ENCODE measurements around the gene ZBTB7C. TPM values are rescaled to one million over a fixed set of nuclear protein-coding genes. Genes with fewer than 3 reads are reported as not detected.

ZBTB7C gene
- total RNA-seq, 1 experiment from 2014 or later = not detected

DNA sequence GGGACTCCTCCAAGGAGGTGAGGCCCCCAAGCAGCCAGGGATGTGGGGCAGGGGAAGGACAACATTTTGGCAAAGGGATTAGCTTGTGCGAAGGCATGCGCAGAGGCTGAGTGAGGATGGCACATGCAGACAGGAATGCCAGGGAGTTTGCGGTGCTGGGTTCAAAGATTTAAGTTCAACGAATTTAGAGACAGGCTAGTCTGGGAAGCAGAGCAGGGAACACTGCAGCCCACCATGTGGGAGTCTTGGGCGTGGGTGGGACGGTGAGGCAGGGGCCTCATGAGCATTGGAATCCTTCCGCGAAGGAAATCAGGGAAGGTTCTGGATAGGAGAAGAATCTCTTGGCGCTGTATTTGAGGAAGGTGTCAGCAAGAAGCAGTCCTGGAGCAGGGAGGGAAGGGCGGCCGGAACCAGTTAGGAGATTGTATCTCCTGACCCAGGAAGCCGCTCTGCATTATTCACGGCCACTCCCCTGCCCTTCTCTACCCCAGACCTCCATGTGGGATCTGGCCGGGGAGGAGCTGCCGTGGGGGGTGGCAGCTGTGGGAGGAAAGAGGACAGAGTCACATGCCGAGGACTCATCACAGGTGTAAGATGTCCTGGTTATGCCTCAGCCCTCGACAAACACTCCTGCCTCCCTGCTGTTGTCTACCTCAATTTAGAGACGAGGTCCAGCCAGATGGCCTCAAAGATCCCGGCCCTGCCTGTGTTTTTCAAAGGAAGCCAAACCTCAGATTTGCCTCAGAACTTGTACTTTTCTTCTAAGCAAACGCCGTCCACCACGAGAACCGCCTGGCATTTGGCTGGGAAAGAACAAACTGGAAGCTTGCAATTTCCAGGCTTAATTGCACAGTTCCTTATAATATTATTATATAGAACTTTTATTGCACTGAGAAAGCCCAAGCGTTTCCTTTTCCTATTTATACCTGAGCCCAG is 355.0 kb downstream of the ZBTB7C start:
- Histone ChIP-seq H3K27me3 (no peaks in the 10 kb centered on the region), H3K9me3 (replicated peaks) (no peaks in the 10 kb centered on the region), H3K36me3 (no peaks in the 10 kb centered on the region), H3K4me3 (no peak overlapping the region), H3K27ac (no peak overlapping the region), H3K4me1 (no peaks in the 10 kb centered on the region)
- no peak for DNase-seq

DNA sequence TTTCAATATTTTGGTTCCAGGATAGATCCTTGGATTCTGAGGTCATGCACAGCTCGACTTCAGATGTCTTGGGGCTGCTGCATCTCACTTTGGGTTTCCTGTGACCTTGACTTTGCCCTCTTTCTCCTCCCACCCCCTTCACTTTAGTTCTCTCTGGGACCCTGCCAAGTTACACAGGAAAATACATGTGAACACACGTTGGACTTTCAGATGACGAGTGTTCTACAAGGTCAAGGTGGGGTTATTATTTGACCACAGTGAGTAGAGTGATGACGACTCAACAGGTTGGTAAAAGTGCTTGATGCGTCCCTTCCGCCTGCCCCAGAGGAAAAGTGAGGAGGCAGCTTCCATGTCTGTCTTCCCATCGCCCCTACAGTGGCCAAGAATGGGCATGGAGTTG is 356.3 kb downstream of the ZBTB7C start:
- no peaks in the 10 kb centered on the region for H3K36me3 ChIP-seq
- no peak overlapping the region for H3K4me3 ChIP-seq
- H3K27me3 ChIP-seq = no peaks in the 10 kb centered on the region
- H3K9me3 ChIP-seq (replicated peaks) = no peaks in the 10 kb centered on the region
- no peaks in the 10 kb centered on the region for H3K4me1 ChIP-seq
- no peak overlapping the region for H3K27ac ChIP-seq
- no peak for DNase-seq

DNA sequence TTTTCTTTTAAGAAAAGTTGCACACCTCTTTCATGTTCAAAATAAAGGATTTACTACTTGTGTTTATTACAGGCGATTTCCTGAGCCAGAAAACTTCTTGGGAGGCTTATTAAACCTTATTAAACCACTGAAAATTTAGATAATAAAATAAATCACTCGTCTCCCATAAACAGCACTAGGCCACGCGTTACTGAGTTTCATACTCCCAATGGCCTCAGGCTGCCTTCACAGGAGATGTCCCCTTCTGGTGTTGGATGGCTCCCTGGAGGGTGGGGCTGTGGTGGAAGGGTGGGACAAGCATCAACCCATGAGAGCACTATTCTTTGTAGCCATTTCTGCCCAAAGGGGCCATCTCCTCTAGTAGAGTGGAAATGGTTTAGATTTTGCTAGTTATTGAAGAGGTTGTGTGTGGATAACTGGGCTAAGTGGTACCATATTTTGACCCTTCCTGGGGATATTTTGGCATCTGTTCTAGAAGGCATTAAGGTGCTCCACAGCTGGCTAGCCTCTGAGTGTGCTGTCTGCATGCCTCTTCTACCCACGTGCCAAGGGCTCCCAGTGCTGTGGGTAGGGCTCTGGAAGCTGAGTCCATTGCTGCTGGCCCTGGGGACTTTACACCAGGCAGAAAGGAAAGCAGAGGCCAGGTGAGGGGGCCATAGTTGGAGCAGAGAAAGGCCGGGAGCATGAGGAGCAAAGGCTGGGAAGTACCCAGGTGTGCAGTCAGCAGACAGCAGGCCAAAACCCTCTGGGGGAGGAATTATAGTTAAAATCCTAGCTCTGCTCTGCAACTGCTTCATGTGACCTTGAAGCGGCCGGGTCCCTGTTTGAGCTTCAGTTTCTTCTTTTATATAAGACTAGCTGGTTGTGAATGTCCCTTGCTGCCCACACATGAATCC is 357.0 kb downstream of the ZBTB7C start:
- no peak for DNase-seq
- H3K4me1 ChIP-seq = no peaks in the 10 kb centered on the region
- H3K27ac ChIP-seq = no peak overlapping the region
- no peaks in the 10 kb centered on the region for H3K36me3 ChIP-seq
- no peaks in the 10 kb centered on the region for H3K9me3 ChIP-seq (replicated peaks)
- no peaks in the 10 kb centered on the region for H3K27me3 ChIP-seq
- H3K4me3 ChIP-seq = no peak overlapping the region

DNA sequence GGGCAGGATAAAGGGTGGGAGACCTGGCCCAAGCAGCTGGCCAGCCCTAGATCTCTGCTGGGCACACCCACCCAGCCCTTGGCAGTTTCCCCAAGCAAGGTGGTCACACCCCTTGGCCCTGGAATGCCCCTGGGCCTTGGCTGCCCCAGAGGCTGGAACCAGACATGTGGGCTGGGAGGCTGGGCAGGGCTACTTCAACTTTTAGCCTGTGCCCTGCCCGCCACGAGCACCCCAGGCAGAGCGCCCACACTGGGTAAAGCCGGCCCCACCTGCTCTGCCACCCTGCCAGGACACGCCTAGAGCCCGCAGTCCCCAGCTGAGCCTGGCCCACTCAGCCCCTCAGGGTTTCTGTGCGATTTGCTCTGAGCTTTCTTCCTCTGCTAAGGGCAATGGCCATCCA is 359.0 kb downstream of the ZBTB7C start:
- Histone ChIP-seq H3K27ac (no peak overlapping the region), H3K36me3 (no peaks in the 10 kb centered on the region), H3K27me3 (no peaks in the 10 kb centered on the region), H3K9me3 (replicated peaks) (no peaks in the 10 kb centered on the region), H3K4me3 (no peak overlapping the region), H3K4me1 (no peaks in the 10 kb centered on the region)
- no peak for DNase-seq

DNA sequence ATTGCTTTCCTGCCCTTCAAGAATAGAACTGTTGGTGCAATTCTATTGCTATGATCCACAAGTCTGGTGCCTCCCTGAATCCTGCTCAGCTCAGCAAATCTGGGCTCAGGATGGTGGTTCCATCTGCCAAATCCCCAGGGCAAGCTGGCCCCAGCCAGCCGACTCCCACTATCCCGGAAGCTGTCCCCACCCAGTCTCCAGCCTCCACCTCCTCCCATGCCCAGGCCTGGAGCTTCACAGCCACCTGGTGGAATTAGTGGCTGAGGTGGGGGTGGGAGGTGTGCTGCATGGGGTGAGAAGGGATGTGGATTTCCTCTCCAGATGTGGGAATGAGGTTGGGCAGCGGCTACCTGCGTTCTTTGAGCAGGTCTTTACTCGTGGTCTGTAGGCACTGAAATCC is 359.4 kb downstream of the ZBTB7C start:
- Histone ChIP-seq H3K4me1 (no peaks in the 10 kb centered on the region), H3K36me3 (no peaks in the 10 kb centered on the region), H3K9me3 (replicated peaks) (no peaks in the 10 kb centered on the region), H3K4me3 (no peak overlapping the region), H3K27me3 (no peaks in the 10 kb centered on the region), H3K27ac (no peak overlapping the region)
- no peak for DNase-seq

DNA sequence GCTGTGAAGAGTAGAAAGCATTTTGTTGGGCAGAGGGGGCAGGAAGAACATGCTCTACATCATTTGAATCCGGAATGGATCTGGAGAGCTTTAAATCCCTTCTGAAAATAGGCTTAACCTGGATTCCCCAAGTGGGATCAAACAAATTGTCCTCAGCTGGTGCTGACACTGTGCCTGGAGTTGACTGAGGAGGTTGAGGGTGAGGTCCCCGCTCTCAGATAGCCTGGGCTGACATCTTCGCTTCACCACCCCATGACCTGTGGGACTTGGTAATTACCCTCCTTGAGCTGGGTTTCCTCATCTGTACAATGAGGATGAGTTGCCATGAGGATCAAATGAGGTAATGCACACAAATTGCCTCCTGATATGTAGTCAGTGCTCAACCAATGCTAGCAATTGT is 360.9 kb downstream of the ZBTB7C start:
- no peak overlapping the region for H3K4me3 ChIP-seq
- no peaks in the 10 kb centered on the region for H3K4me1 ChIP-seq
- no peaks in the 10 kb centered on the region for H3K9me3 ChIP-seq (replicated peaks)
- no peaks in the 10 kb centered on the region for H3K27me3 ChIP-seq
- DNase-seq = no peak
- H3K36me3 ChIP-seq = no peaks in the 10 kb centered on the region
- H3K27ac ChIP-seq = no peak overlapping the region

DNA sequence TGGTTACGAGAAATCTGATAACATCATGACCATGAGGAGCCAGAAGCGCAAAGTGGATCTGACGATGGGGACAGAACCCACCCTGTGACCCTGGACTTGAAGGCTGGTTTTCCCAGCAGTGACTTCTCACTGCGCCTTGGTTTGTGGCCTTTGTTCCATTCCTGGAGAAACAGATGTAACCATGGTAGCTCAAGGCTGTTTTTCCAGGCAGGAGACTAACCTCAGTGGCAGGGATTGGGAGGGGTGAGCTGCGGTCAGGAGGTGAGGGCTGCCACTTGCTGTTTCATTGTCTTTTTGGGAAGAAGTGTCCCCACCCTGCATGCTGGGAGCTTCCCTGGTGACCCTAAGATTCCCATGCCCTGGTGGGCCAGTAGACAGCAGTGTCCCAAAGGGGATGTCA is 362.3 kb downstream of the ZBTB7C start:
- Histone ChIP-seq H3K27ac (no peak overlapping the region), H3K9me3 (replicated peaks) (no peaks in the 10 kb centered on the region), H3K36me3 (no peaks in the 10 kb centered on the region), H3K4me1 (no peaks in the 10 kb centered on the region), H3K27me3 (no peaks in the 10 kb centered on the region), H3K4me3 (no peak overlapping the region)
- DNase-seq = no peak

DNA sequence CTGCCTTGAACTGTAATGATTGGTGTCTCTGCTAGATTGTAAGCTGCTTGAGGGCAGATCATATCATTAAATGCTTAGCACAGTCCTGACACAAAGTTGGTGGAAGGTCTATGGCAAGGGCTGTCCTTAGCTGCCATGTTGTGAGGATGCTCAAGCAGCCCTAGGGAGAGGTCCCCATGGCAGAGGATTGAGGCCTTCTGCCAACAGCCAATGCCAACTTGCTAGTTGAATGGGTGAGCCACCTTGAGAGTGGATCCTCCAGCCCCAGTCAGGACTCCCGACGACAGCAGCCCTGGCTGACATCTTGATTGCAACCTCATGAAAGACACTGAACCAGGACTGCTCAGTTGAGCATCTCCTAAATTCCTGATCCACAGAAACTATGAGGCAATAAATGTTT is 363.4 kb downstream of the ZBTB7C start:
- H3K4me3 ChIP-seq = no peak overlapping the region
- no peaks in the 10 kb centered on the region for H3K36me3 ChIP-seq
- H3K4me1 ChIP-seq = no peaks in the 10 kb centered on the region
- DNase-seq = no peak
- no peaks in the 10 kb centered on the region for H3K27me3 ChIP-seq
- H3K9me3 ChIP-seq (replicated peaks) = no peaks in the 10 kb centered on the region
- H3K27ac ChIP-seq = no peak overlapping the region

DNA sequence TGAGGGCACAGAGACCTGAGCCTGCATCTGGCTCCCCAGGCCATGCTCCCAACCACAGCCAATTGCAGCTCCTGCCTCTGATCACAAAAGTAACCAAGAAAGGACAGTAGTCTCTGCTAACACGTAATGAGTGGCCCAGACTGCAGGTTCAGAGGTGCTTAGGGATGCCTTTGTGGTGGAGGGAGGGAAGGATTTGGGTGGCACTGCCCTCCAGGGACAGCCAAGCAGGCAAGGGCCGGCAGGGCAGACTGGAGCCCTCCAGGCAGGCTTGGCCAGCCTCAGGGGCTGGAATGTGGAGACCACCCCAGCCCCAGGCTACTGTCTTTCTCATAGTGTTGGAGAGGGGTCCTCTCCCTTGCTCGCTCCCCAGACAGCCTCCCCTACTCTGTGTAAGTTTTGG is 364.2 kb downstream of the ZBTB7C start:
- Histone ChIP-seq H3K36me3 (no peaks in the 10 kb centered on the region), H3K27me3 (no peaks in the 10 kb centered on the region), H3K9me3 (replicated peaks) (no peaks in the 10 kb centered on the region), H3K27ac (no peak overlapping the region), H3K4me1 (no peaks in the 10 kb centered on the region), H3K4me3 (no peak overlapping the region)
- no peak for DNase-seq

DNA sequence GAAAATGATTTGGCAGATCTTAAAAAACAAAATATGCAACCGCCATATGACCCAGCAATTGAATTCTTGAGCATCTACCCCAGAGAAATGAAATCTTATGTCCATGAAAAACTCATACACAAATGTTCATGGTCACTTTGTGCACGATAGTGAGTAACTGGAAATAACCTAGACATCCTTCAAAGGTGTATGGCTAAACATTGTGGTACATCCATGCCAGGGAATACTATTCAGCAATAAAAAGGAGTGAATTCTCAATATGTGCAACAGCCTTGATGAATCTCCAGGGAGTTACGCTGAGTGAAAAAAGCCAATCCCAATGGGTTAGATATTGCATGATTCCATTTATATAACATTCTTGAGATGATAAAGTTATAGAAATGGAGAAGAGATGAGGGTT is 366.0 kb downstream of the ZBTB7C start:
- no peaks in the 10 kb centered on the region for H3K9me3 ChIP-seq (replicated peaks)
- H3K27me3 ChIP-seq = no peaks in the 10 kb centered on the region
- H3K36me3 ChIP-seq = no peaks in the 10 kb centered on the region
- no peak for DNase-seq
- H3K4me3 ChIP-seq = no peak overlapping the region
- no peak overlapping the region for H3K27ac ChIP-seq
- no peaks in the 10 kb centered on the region for H3K4me1 ChIP-seq

DNA sequence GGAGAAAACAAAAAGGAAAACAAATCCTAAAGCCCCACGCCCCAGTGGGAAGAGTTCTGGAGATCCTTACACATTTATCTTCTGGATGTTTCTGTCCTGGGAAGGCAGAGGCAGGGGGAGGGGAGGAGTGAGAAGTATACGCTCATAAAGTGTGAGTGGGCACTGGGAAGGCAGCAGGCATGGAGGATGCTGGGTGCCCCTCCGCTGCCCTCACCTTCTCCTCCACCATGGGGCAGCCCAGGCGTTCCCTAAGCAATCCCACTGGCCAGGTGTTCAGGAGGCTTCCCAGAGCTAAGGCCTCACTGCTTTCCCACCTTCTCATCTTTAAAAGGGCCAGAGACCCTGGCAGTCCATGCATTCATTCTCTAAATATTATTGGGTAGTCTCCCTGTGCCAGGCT is 366.8 kb downstream of the ZBTB7C start:
- Histone ChIP-seq H3K4me1 (no peaks in the 10 kb centered on the region), H3K27me3 (no peaks in the 10 kb centered on the region), H3K36me3 (no peaks in the 10 kb centered on the region), H3K27ac (no peak overlapping the region), H3K9me3 (replicated peaks) (no peaks in the 10 kb centered on the region), H3K4me3 (no peak overlapping the region)
- no peak for DNase-seq

DNA sequence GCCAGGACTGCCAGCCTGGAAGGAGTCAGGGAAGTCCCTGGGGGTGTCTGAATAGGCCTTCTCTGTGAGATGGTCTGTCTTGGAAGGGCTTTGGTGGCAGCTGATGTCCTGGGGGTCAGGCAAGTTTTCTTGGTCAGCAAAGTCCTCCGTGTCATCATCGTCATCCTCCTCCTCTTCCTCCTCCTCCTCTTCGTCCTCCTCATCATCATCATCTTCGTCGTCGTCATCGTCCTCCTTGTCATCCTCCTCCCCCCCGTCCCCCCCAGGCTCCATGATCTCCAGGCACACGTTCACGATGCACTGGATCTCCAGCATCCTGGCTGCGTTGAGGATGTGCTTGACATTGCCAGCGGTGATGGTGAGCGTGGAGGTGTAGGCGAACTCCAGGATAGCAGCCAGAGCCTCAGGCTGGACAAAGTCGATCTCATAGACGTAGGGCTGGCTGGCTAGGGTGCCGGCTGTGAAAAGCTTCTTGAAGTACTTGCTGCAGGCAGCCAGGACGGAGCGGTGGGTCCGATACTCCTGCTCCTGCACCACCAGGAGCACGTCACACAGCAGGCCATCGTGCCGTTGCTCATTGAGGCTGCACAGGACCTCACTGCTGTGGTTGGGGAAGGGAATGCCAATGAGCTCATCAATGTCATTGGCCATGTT is 368.6 kb downstream of the ZBTB7C start:
- Histone ChIP-seq H3K4me3 (no peak overlapping the region), H3K4me1 (no peaks in the 10 kb centered on the region), H3K27me3 (no peaks in the 10 kb centered on the region), H3K36me3 (no peaks in the 10 kb centered on the region), H3K27ac (no peak overlapping the region), H3K9me3 (replicated peaks) (no peaks in the 10 kb centered on the region)
- DNase-seq = no peak

DNA sequence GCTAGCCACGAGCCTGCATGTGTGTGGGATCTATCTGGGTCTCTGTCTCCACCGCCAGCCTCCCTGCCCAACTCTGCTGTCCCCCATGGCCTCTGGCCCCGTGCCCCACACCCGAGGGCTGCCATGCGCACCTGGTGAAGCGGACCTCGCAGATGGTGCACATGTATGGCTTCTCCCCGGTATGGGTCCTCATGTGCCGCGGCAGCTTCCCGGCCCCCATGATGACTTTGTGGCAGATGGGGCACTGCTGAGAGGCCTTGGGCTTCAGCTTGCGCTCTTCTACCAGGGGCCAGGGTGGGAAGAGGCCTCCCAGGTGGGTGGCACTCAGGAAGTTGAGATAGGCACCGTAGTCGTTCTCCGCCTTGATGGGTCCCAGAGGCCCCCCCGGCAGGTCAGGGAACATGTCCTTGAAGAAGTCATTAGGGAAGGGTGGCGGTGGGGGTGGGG is 369.4 kb downstream of the ZBTB7C start:
- H3K9me3 ChIP-seq (replicated peaks) = no peaks in the 10 kb centered on the region
- no peaks in the 10 kb centered on the region for H3K4me1 ChIP-seq
- H3K4me3 ChIP-seq = no peak overlapping the region
- DNase-seq = no peak
- no peak overlapping the region for H3K27ac ChIP-seq
- H3K36me3 ChIP-seq = no peaks in the 10 kb centered on the region
- H3K27me3 ChIP-seq = no peaks in the 10 kb centered on the region

DNA sequence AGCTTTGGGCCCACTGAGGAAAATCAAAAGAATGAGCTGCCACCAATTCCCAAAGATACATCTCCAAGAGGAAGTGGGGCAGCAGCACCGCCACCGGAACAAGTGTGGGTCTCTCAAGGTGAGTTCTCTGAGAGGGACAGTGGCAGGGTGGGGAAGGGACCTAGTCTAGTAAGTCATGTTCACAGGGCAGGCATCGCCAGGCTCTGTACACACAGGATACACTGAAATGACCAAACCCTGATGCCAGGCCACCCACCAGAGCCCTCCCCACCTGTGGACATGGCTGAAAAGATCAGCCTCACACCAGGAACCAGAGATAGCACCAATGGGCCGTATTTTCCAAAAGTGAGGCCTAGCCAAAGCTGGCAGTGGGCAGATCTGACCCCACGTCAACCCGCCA is 370.5 kb downstream of the ZBTB7C start:
- Histone ChIP-seq H3K27ac (no peak overlapping the region), H3K4me1 (no peaks in the 10 kb centered on the region), H3K27me3 (no peaks in the 10 kb centered on the region), H3K36me3 (no peaks in the 10 kb centered on the region), H3K9me3 (replicated peaks) (no peaks in the 10 kb centered on the region), H3K4me3 (no peak overlapping the region)
- no peak for DNase-seq
